Liver (tissue), 9 donors: ENCODE measurements around the gene SUCLG2. TPM values are rescaled to one million over a fixed set of nuclear protein-coding genes. Genes with fewer than 3 reads are reported as not detected.

ENCODE experiments used
- DNase-seq: peaks from one replicate; pipeline ENCODE4 v3.0.0-alpha.2; 2017; ENCODE audit warnings: low spot score
- H3K27ac ChIP-seq, 2 donors: one replicate each; pipeline ENCODE4 v1.7.0; 2013; ENCODE audit warnings: inconsistent platforms in 2 of 2, low read length in 2 of 2, control low read depth in 1 of 2, low read depth in 1 of 2, mild to moderate bottlenecking in 1 of 2
- H3K27me3 ChIP-seq, 4 donors: one replicate each; pipeline versions ENCODE4 v1.6.1 to v1.7.0; 2013; ENCODE audit warnings: low read length in 3 of 4, inconsistent platforms in 1 of 4, mild to moderate bottlenecking in 1 of 4, moderate library complexity in 1 of 4; ENCODE audit not compliant: control insufficient read depth in 4 of 4, insufficient read depth in 4 of 4
- H3K36me3 ChIP-seq, 4 donors: one replicate each; pipeline versions ENCODE4 v1.6.1 to v1.7.0; 2013; ENCODE audit warnings: low read length in 3 of 4, mild to moderate bottlenecking in 3 of 4, low read depth in 1 of 4, moderate library complexity in 1 of 4; ENCODE audit not compliant: control insufficient read depth in 4 of 4, insufficient read depth in 3 of 4
- H3K4me1 ChIP-seq, 4 donors: one replicate each; pipeline versions ENCODE4 v1.6.1 to v1.7.0; 2013; ENCODE audit warnings: low read length in 3 of 4, mild to moderate bottlenecking in 3 of 4, moderate library complexity in 1 of 4; ENCODE audit not compliant: control insufficient read depth in 4 of 4, insufficient read depth in 4 of 4
- H3K4me3 ChIP-seq, 3 donors: one replicate each; pipeline versions ENCODE4 v1.6.1 to v1.7.0; 2013; ENCODE audit warnings: low read length in 3 of 3, control low read depth in 1 of 3, low read depth in 1 of 3, mild to moderate bottlenecking in 1 of 3
- H3K9ac ChIP-seq, 2 donors: one replicate each; pipeline ENCODE4 v1.7.0; 2013; ENCODE audit warnings: low read length in 2 of 2, mild to moderate bottlenecking in 2 of 2, moderate library complexity in 2 of 2, control low read depth in 1 of 2, low read depth in 1 of 2
- H3K9me3 ChIP-seq, 4 donors: one replicate each; pipeline versions ENCODE4 v1.6.1 to v1.7.0; 2013; ENCODE audit warnings: low read length in 3 of 4; ENCODE audit not compliant: control insufficient read depth in 4 of 4
- CTCF ChIP-seq: fragments of 150-350 bp; IDR thresholded peaks from 2 replicates; pipeline ENCODE4 v1.5.1; 2017; ENCODE audit warnings: improper control_type of control experiment, low read depth, low read length; ENCODE audit not compliant: missing input control
- EGR1 ChIP-seq, 2 donors: IDR thresholded peaks; 2 replicates each; pipeline ENCODE4 v1.6.1; 2016 to 2018; ENCODE audit warnings: antibody characterized with exemption in 2 of 2, low read depth in 2 of 2
- FOXA1 ChIP-seq: IDR thresholded peaks from 2 replicates; pipeline ENCODE4 v1.6.1; 2016; ENCODE audit warnings: antibody characterized with exemption
- FOXA2 ChIP-seq: IDR thresholded peaks from 2 replicates; pipeline ENCODE4 v1.6.1; 2016; ENCODE audit warnings: antibody characterized with exemption
- GABPA ChIP-seq, 2 donors: IDR thresholded peaks in 1 of 2; conservative IDR thresholded peaks in 1 of 2; 2 replicates each; pipeline ENCODE4 v1.6.1; 2016; ENCODE audit warnings: antibody characterized with exemption in 2 of 2, mild to moderate bottlenecking in 1 of 2, moderate library complexity in 1 of 2
- HNF4A ChIP-seq, 2 donors: conservative IDR thresholded peaks; 2 replicates each; pipeline ENCODE4 v1.6.1; 2016; ENCODE audit warnings: antibody characterized with exemption in 2 of 2, mild to moderate bottlenecking in 2 of 2
- HNF4G ChIP-seq: IDR thresholded peaks from 2 replicates; pipeline ENCODE4 v1.6.1; 2016; ENCODE audit warnings: antibody characterized with exemption
- JUND ChIP-seq, 2 donors: IDR thresholded peaks; 2 replicates each; pipeline ENCODE4 v1.6.1; 2016; ENCODE audit warnings: antibody characterized with exemption in 2 of 2
- NR2F2 ChIP-seq: IDR thresholded peaks from 2 replicates; pipeline ENCODE4 v1.6.1; 2016; ENCODE audit warnings: antibody characterized with exemption
- RAD21 ChIP-seq, 2 donors: IDR thresholded peaks; 2 replicates each; pipeline ENCODE4 v1.6.1; 2016; ENCODE audit warnings: antibody characterized with exemption in 2 of 2, mild to moderate bottlenecking in 2 of 2
- RXRA ChIP-seq, 2 donors: IDR thresholded peaks; 2 replicates each; pipeline ENCODE4 v1.6.1; 2017 to 2018; ENCODE audit warnings: antibody characterized with exemption in 2 of 2, mild to moderate bottlenecking in 1 of 2
- SP1 ChIP-seq: IDR thresholded peaks from 2 replicates; pipeline ENCODE4 v1.6.1; 2018; ENCODE audit warnings: antibody characterized with exemption, mild to moderate bottlenecking
- TAF1 ChIP-seq: conservative IDR thresholded peaks from 2 replicates; pipeline ENCODE4 v1.6.1; 2016; ENCODE audit warnings: antibody characterized with exemption, mild to moderate bottlenecking
- YY1 ChIP-seq: IDR thresholded peaks from 2 replicates; pipeline ENCODE4 v1.6.1; 2016; ENCODE audit warnings: antibody characterized with exemption, mild to moderate bottlenecking
- ZBTB33 ChIP-seq: IDR thresholded peaks from 2 replicates; pipeline ENCODE4 v1.6.1; 2016; ENCODE audit warnings: antibody characterized with exemption
- WGBS: extraction: QIAGEN DNeasy Blood & Tissue Kit; methylation state at CpG from one replicate; pipeline ENCODE4 v1.1.7; 2013; 5-methylcytosine and 5-hydroxymethylcytosine counted together
- polyA plus RNA-seq, 2 donors: library from polyadenylated mRNA; stranded (reverse) in 1 of 2; unstranded in 1 of 2; fragments of 200-250 nt in 1 of 2; fragments of >200 nt in 1 of 2; fragmentation: Nextera tagmentation in 1 of 2; extraction: Ambion mirVana in 1 of 2; gene quantifications; one replicate each; pipeline versions ENCODE4 v1.2.1 to v1.2.3, GENCODE V29; 2013 to 2015
- total RNA-seq, 2 donors: library from RNA; depleted of rRNA; stranded (reverse); fragments of >200 nt; gene quantifications; one replicate each; pipeline ENCODE4 v1.2.3, GENCODE V29; 2014
- TF ChIP-seq, protein P1 (sequence below): IDR thresholded peaks from 2 replicates; pipeline ENCODE4 v1.6.1; 2016; ENCODE audit warnings: antibody characterized with exemption
- TF ChIP-seq, protein P2 (sequence below): IDR thresholded peaks from 2 replicates; pipeline ENCODE4 v1.6.1; 2016; ENCODE audit warnings: antibody characterized with exemption
- donor health status: healthy.
- donor health status: healthy.
- donor health status: healthy.
- donor health status: healthy.
- donor health status: healthy.

Gene SUCLG2
- total and polyA plus RNA-seq, 4 donors = 45.3 to 114 (median 92.8) TPM

DNA sequence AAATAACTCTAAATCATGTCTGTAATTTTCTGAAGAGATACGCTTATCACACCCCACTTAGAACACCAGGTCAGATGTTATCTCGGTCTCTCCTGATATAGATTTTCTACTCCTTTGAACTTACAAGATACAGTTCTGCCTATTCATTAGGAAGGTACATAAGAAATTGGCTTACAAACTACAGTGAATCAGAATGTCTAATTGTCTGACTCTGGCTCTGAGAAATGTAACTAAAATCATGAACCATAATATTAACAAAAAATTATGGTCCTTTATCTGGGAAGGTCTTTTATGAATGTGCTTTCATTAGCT is 235.2 kb downstream of the SUCLG2 start:
- TF ChIP-seq FOXA1 = no peak
- no peak for TF ChIP-seq YY1
- Histone ChIP-seq H3K36me3 (peaks cover 0 to 14% (median 6%) of the 10 kb centered on the region in 4 donors), H3K4me1 (no peaks in the 10 kb centered on the region), H3K9ac (no peak overlapping the region), H3K9me3 (peaks cover 0 to 3% (median 0%) of the 10 kb centered on the region in 4 donors), H3K4me3 (no peak overlapping the region), H3K27me3 (no peaks in the 10 kb centered on the region), H3K27ac (no peak overlapping the region)
- WGBS = 95% methylated on average over 2 of the region's 2 CpGs
- DNase-seq = no peak

GRCh38 chr3:67418426-67419217 is 235.8 kb downstream of the SUCLG2 start:
- no peak overlapping the region for H3K4me3 ChIP-seq
- TF ChIP-seq YY1 (no peak), TAF1 (no peak), CTCF (no peak), RXRA (IDR thresholded peaks at IDR 0.05) (no peak), RAD21 (IDR thresholded peaks at IDR 0.05) (no peak), SP1 (no peak), FOXA1 (no peak), EGR1 (IDR thresholded peaks at IDR 0.05; ENCODE audit: low read depth in 2 of 2) (no peak), GABPA (IDR thresholded peaks at IDR 0.05 in 1 of 2, conservative IDR thresholded peaks at IDR 0.05 in 1 of 2) (no peak), JUND (IDR thresholded peaks at IDR 0.05) (no peak), NR2F2 (no peak), HNF4G (no peak)
- TF ChIP-seq, protein P1, sequence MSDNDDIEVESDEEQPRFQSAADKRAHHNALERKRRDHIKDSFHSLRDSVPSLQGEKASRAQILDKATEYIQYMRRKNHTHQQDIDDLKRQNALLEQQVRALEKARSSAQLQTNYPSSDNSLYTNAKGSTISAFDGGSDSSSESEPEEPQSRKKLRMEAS = no peak
- TF ChIP-seq, protein P2, sequence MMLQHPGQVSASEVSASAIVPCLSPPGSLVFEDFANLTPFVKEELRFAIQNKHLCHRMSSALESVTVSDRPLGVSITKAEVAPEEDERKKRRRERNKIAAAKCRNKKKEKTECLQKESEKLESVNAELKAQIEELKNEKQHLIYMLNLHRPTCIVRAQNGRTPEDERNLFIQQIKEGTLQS = no peak
- no peak for DNase-seq
- no peaks in the 10 kb centered on the region for H3K4me1 ChIP-seq
- H3K9me3 ChIP-seq = peaks cover 0 to 3% (median 0%) of the 10 kb centered on the region in 4 donors
- H3K27me3 ChIP-seq = no peaks in the 10 kb centered on the region
- 91% methylated on average over 3 of the region's 3 CpGs for WGBS
- no peak overlapping the region for H3K9ac ChIP-seq
- no peak overlapping the region for H3K27ac ChIP-seq
- H3K36me3 ChIP-seq = peaks cover 0 to 14% (median 5%) of the 10 kb centered on the region in 4 donors

- no peaks in the 10 kb centered on the region for H3K4me1 ChIP-seq
- H3K9me3 ChIP-seq = peaks cover 0 to 3% (median 0%) of the 10 kb centered on the region in 4 donors
- no peak for DNase-seq
- peaks cover 0 to 14% (median 5%) of the 10 kb centered on the region in 4 donors for H3K36me3 ChIP-seq
- no peak overlapping the region for H3K4me3 ChIP-seq
- H3K9ac ChIP-seq = no peak overlapping the region
- H3K27ac ChIP-seq = no peak overlapping the region
- TF ChIP-seq HNF4G = no peak
- no peak for TF ChIP-seq SP1
- no peak for TF ChIP-seq EGR1 (IDR thresholded peaks at IDR 0.05; ENCODE audit: low read depth in 2 of 2)
- TF ChIP-seq FOXA1 = no peak
- TF ChIP-seq HNF4A (conservative IDR thresholded peaks at IDR 0.05) = no peak
- no peak for TF ChIP-seq JUND (IDR thresholded peaks at IDR 0.05)
- TF ChIP-seq ZBTB33 = no peak
- no peak for TF ChIP-seq FOXA2
- no peak for TF ChIP-seq YY1
- 97% methylated on average over 1 of the region's 1 CpG for WGBS
- H3K27me3 ChIP-seq = no peaks in the 10 kb centered on the region
These were observed 237.7 kb downstream of the SUCLG2 start for GRCh38 chr3:67416703-67417102.
